Measurements from ENCODE around the gene KLHL29.

Gene KLHL29

DNA sequence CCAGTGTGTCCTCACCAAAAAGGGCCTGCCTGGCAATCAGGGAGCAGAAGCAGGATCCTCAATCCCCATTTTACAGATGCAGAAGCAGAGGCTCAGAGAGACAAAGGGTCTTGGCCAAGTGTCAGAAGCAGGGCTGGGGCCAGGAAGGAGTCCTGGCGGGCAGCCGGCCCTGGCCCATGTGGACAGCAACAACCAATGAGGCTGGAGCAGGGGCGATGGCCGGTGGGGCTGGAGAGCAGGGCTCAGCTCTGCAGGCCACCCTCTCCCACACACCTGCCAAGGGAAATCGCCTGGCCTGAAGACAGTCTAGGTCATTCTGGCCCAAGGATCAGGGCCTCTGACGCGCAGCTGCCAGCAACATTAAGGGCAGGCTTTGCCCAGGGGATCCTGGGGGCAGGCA, 298.0 kb downstream of the KLHL29 start:
- Histone ChIP-seq H3K9me3 (ENCODE audit: insufficient read depth, low read depth, low read length) (no peaks in the 10 kb centered on the region), H3K4me1 (ENCODE audit: insufficient read depth, low read length, poor library complexity, severe bottlenecking) (no peaks in the 10 kb centered on the region), H2AFZ (ENCODE audit: low read length) (no peak overlapping the region), H3K9ac (ENCODE audit: low read depth, low read length, poor library complexity, severe bottlenecking) (no peak overlapping the region), H3K27me3 (ENCODE audit: insufficient read depth, low read length, poor library complexity, severe bottlenecking) (no peaks in the 10 kb centered on the region), H3K4me3 (ENCODE audit: low read length, poor library complexity, severe bottlenecking) (no peak overlapping the region), H4K20me1 (ENCODE audit: insufficient read depth, low read length, poor library complexity, severe bottlenecking) (no peaks in the 10 kb centered on the region), H3K4me2 (ENCODE audit: low read depth, low read length, poor library complexity, severe bottlenecking) (no peak overlapping the region), H3F3A (ENCODE audit: low read depth) (no peaks in the 10 kb centered on the region), H3K79me2 (ENCODE audit: insufficient read depth, low read length) (no peaks in the 10 kb centered on the region), H3K36me3 (ENCODE audit: insufficient read depth, low read length) (no peaks in the 10 kb centered on the region), H3K9me2 (replicated peaks; ENCODE audit: low read depth, low read length) (no peaks in the 10 kb centered on the region)
- TF ChIP-seq EZH2phosphoT487 (IDR thresholded peaks at IDR 0.05; ENCODE audit: borderline replicate concordance): no peak
- TF ChIP-seq, protein P1, sequence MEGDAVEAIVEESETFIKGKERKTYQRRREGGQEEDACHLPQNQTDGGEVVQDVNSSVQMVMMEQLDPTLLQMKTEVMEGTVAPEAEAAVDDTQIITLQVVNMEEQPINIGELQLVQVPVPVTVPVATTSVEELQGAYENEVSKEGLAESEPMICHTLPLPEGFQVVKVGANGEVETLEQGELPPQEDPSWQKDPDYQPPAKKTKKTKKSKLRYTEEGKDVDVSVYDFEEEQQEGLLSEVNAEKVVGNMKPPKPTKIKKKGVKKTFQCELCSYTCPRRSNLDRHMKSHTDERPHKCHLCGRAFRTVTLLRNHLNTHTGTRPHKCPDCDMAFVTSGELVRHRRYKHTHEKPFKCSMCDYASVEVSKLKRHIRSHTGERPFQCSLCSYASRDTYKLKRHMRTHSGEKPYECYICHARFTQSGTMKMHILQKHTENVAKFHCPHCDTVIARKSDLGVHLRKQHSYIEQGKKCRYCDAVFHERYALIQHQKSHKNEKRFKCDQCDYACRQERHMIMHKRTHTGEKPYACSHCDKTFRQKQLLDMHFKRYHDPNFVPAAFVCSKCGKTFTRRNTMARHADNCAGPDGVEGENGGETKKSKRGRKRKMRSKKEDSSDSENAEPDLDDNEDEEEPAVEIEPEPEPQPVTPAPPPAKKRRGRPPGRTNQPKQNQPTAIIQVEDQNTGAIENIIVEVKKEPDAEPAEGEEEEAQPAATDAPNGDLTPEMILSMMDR (conservative IDR thresholded peaks at IDR 0.05; ENCODE audit: low read length): no peak

DNA sequence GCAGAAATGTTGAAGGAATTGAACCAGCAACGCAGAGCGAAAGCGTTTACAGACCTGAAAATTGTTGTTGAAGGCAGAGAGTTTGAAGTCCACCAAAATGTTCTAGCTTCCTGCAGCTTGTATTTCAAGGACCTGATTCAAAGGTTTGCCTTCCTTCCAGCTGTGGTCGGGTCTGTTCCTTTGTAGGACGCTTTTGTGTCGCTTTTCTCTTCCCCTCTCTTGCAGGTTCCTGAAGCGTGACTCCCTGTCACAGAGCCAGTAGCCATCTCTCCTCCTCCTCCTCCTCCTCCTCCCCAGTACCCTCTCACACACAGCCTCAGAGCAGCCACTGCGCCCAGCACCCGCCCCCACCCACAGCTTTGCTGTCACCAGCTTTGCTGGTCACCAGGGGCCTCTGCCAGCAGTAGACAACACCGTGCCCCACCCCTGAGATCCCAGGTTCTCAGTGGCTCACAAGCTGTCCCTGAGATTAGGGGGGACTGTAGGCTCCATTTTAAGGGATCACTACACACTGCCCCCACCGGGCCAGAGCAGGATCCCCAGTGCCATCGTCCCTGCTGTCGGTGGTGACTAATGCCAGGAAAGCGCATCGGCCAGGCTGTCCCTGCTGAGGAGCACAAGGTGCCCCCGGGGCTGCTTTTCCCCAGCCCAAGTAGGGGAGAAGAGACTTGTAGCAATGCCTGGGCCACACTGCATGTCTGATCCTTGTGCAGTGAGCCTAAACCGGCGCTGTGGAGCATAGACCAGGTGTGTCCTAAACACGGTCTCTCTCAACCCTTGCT, 299.6 kb downstream of the KLHL29 start:
- Histone ChIP-seq H3K9ac (ENCODE audit: low read depth, low read length, poor library complexity, severe bottlenecking) (no peak overlapping the region), H3F3A (ENCODE audit: low read depth) (no peaks in the 10 kb centered on the region), H3K27me3 (ENCODE audit: insufficient read depth, low read length, poor library complexity, severe bottlenecking) (no peaks in the 10 kb centered on the region), H3K79me2 (ENCODE audit: insufficient read depth, low read length) (no peaks in the 10 kb centered on the region), H4K20me1 (ENCODE audit: insufficient read depth, low read length, poor library complexity, severe bottlenecking) (no peaks in the 10 kb centered on the region), H3K4me2 (ENCODE audit: low read depth, low read length, poor library complexity, severe bottlenecking) (no peak overlapping the region), H2AFZ (ENCODE audit: low read length) (no peak overlapping the region), H3K9me3 (ENCODE audit: insufficient read depth, low read depth, low read length) (no peaks in the 10 kb centered on the region), H3K4me3 (ENCODE audit: low read length, poor library complexity, severe bottlenecking) (no peak overlapping the region), H3K9me2 (replicated peaks; ENCODE audit: low read depth, low read length) (no peaks in the 10 kb centered on the region), H3K4me1 (ENCODE audit: insufficient read depth, low read length, poor library complexity, severe bottlenecking) (no peaks in the 10 kb centered on the region), H3K36me3 (ENCODE audit: insufficient read depth, low read length) (no peaks in the 10 kb centered on the region)
- TF ChIP-seq, protein P1 (conservative IDR thresholded peaks at IDR 0.05; ENCODE audit: low read length): no peak
- TF ChIP-seq EZH2phosphoT487 (IDR thresholded peaks at IDR 0.05; ENCODE audit: borderline replicate concordance): no peak

DNA sequence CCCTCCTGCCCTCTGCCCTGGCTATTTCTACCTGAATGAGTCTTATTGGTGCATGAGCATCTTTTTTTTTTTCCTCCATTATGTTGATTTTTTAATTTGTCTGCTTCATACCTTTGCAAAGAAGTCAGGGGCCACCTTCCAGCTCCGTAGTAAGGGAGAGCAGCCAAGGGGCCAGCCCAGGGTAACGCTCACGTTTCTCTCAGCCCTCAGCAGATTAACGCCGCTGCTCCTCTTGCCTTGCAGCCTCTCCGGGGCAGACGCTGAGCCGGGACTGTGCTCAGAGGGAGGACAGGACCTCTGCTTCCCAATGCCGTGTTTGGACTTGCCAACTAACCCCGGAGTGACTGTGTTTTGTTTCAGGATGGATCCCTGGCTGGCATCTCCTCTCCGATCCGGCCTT, 300.2 kb downstream of the KLHL29 start:
- H3K79me2 ChIP-seq (ENCODE audit: insufficient read depth, low read length): no peaks in the 10 kb centered on the region
- no peak overlapping the region for H3K9ac ChIP-seq (ENCODE audit: low read depth, low read length, poor library complexity, severe bottlenecking)
- no peaks in the 10 kb centered on the region for H3K27me3 ChIP-seq (ENCODE audit: insufficient read depth, low read length, poor library complexity, severe bottlenecking)
- no peaks in the 10 kb centered on the region for H4K20me1 ChIP-seq (ENCODE audit: insufficient read depth, low read length, poor library complexity, severe bottlenecking)
- no peaks in the 10 kb centered on the region for H3K4me1 ChIP-seq (ENCODE audit: insufficient read depth, low read length, poor library complexity, severe bottlenecking)
- no peak overlapping the region for H3K4me3 ChIP-seq (ENCODE audit: low read length, poor library complexity, severe bottlenecking)
- H3K4me2 ChIP-seq (ENCODE audit: low read depth, low read length, poor library complexity, severe bottlenecking): no peak overlapping the region
- no peaks in the 10 kb centered on the region for H3K9me3 ChIP-seq (ENCODE audit: insufficient read depth, low read depth, low read length)
- no peaks in the 10 kb centered on the region for H3K36me3 ChIP-seq (ENCODE audit: insufficient read depth, low read length)
- TF ChIP-seq EZH2phosphoT487 (IDR thresholded peaks at IDR 0.05; ENCODE audit: borderline replicate concordance): no peak
- TF ChIP-seq, protein P1 (conservative IDR thresholded peaks at IDR 0.05; ENCODE audit: low read length): no peak
- H3K9me2 ChIP-seq (replicated peaks; ENCODE audit: low read depth, low read length): no peaks in the 10 kb centered on the region
- H3F3A ChIP-seq (ENCODE audit: low read depth): no peaks in the 10 kb centered on the region
- no peak overlapping the region for H2AFZ ChIP-seq (ENCODE audit: low read length)

Data from Loucy (cell line).